GM23338 (cell line): ENCODE data around the gene MYO3B. TPM values are rescaled to one million over a fixed set of nuclear protein-coding genes. Genes with fewer than 3 reads are reported as not detected.

ENCODE experiments used
- ATAC-seq: fragments of 200-7000 bp; cut with Tn5 transposase; 3 replicates; pipeline ENCODE4 v1.9.1; 2020
- DNase-seq: peaks from one replicate; pipeline ENCODE4 v3.0.0-alpha.2; 2015; ENCODE audit warnings: low spot score
- H2AFZ ChIP-seq: fragments of 200-600 bp; sonication (generic); 2 replicates; pipeline ENCODE4 v1.8.0; 2016; ENCODE audit warnings: antibody characterized with exemption, mild to moderate bottlenecking, moderate library complexity
- H3F3A ChIP-seq: fragments of 200-600 bp; sonication (generic); replicated peaks from 2 replicates; pipeline ENCODE4 v1.8.0; 2017; ENCODE audit warnings: antibody characterized with exemption, mixed run types, low read depth
- H3K27ac ChIP-seq: fragments of 200-600 bp; sonication (generic); 2 replicates; pipeline ENCODE4 v1.6.1; 2016; ENCODE audit warnings: low read depth
- H3K27me3 ChIP-seq: fragments of 200-600 bp; sonication (generic); 2 replicates; pipeline ENCODE4 v1.8.0; 2016; ENCODE audit warnings: mild to moderate bottlenecking, mixed run types, moderate library complexity; ENCODE audit not compliant: insufficient read depth
- H3K36me3 ChIP-seq: fragments of 200-600 bp; sonication (generic); 2 replicates; pipeline ENCODE4 v1.8.0; 2016; ENCODE audit warnings: mild to moderate bottlenecking; ENCODE audit not compliant: insufficient read depth
- H3K4me1 ChIP-seq: fragments of 200-600 bp; sonication (generic); 2 replicates; pipeline ENCODE4 v1.8.0; 2016; ENCODE audit warnings: mild to moderate bottlenecking, moderate library complexity; ENCODE audit not compliant: insufficient read depth
- H3K4me2 ChIP-seq: fragments of 200-600 bp; sonication (generic); 2 replicates; pipeline ENCODE4 v1.7.1; 2017; ENCODE audit warnings: mixed run types
- H3K4me3 ChIP-seq: fragments of 200-600 bp; sonication (generic); 2 replicates; pipeline ENCODE4 v1.6.1; 2016; ENCODE audit warnings: mixed run types
- H3K79me2 ChIP-seq: fragments of 200-600 bp; sonication (generic); replicated peaks from 2 replicates; pipeline ENCODE4 v1.8.0; 2017; ENCODE audit warnings: mild to moderate bottlenecking; ENCODE audit not compliant: insufficient read depth
- H3K9me2 ChIP-seq: fragments of 200-600 bp; sonication (generic); 2 replicates; pipeline ENCODE4 v1.8.0; 2017; ENCODE audit not compliant: insufficient read depth
- H4K20me1 ChIP-seq: fragments of 200-600 bp; sonication (generic); replicated peaks from 2 replicates; pipeline ENCODE4 v1.8.0; 2017; ENCODE audit warnings: mild to moderate bottlenecking; ENCODE audit not compliant: insufficient read depth
- H3K27ac Mint-ChIP-seq: 2 replicates; pipeline ENCODE4 v1.8.0; 2020; ENCODE audit warnings: inconsistent platforms, mild to moderate bottlenecking, moderate library complexity, mixed read lengths
- H3K27me3 Mint-ChIP-seq: 3 replicates; pipeline ENCODE4 v1.8.0; 2022; ENCODE audit warnings: low read depth, mild to moderate bottlenecking, moderate library complexity, mixed read lengths, inconsistent platforms; ENCODE audit not compliant: insufficient read depth, poor library complexity
- H3K36me3 Mint-ChIP-seq: 3 replicates; pipeline ENCODE4 v1.8.0; 2021; ENCODE audit warnings: low read depth, mild to moderate bottlenecking, inconsistent platforms, moderate library complexity, mixed read lengths
- H3K4me1 Mint-ChIP-seq: 3 replicates; pipeline ENCODE4 v1.8.0; 2020; ENCODE audit warnings: mild to moderate bottlenecking, inconsistent platforms, mixed read lengths
- H3K4me3 Mint-ChIP-seq: 3 replicates; pipeline ENCODE4 v1.8.0; 2021; ENCODE audit warnings: moderate library complexity, mild to moderate bottlenecking, inconsistent platforms, mixed read lengths
- H3K9me3 Mint-ChIP-seq: 3 replicates; pipeline ENCODE4 v1.8.0; 2020; ENCODE audit warnings: moderate library complexity, mild to moderate bottlenecking, inconsistent platforms, mixed read lengths
- EZH2 ChIP-seq: fragments of 200-600 bp; sonication (generic); IDR thresholded peaks from one replicate; pipeline ENCODE4 v1.8.0; 2017; ENCODE audit warnings: antibody characterized with exemption, mild to moderate bottlenecking, low read depth; ENCODE audit not compliant: unreplicated experiment
- NANOG ChIP-seq: IDR thresholded peaks from 2 replicates; pipeline ENCODE4 v1.6.1; 2016; ENCODE audit warnings: antibody characterized with exemption, borderline replicate concordance
- STAT1 ChIP-seq: IDR thresholded peaks from one replicate; pipeline ENCODE4 v1.6.1; 2016; ENCODE audit warnings: antibody characterized with exemption; ENCODE audit not compliant: unreplicated experiment
- polyA plus RNA-seq: library from polyadenylated mRNA; unstranded; fragments of >200 nt; fragmentation: Nextera tagmentation; extraction: Ambion mirVana; gene quantifications from 2 replicates; pipeline ENCODE4 v1.2.1, GENCODE V29; 2016
- total RNA-seq: library from RNA; depleted of rRNA; stranded (reverse); fragments of >200 nt; shearing (Covaris generic); gene quantifications from 2 replicates; pipeline ENCODE4 v1.2.3, GENCODE V29; 2014
- TF ChIP-seq, protein P1 (sequence below), 2 experiments: fragments of 200-600 bp in 1 of 2; sonication (generic) in 1 of 2; conservative IDR thresholded peaks; 2 replicates each; pipeline versions ENCODE4 v1.5.1 to v1.6.1; 2016 to 2017; ENCODE audit warnings: antibody characterized with exemption in 2 of 2, low read depth in 2 of 2, mild to moderate bottlenecking in 2 of 2, moderate library complexity in 1 of 2
- TF ChIP-seq, protein P2 (sequence below): fragments of 250-450 bp; sonication (Bioruptor Pico); IDR thresholded peaks from 2 replicates; pipeline ENCODE4 v1.5.0; 2020; ENCODE audit warnings: mild to moderate bottlenecking, moderate library complexity

MYO3B gene
- total and polyA plus RNA-seq, 2 experiments from 2014 or later, result 0.42 TPM; not detected in 1

DNA sequence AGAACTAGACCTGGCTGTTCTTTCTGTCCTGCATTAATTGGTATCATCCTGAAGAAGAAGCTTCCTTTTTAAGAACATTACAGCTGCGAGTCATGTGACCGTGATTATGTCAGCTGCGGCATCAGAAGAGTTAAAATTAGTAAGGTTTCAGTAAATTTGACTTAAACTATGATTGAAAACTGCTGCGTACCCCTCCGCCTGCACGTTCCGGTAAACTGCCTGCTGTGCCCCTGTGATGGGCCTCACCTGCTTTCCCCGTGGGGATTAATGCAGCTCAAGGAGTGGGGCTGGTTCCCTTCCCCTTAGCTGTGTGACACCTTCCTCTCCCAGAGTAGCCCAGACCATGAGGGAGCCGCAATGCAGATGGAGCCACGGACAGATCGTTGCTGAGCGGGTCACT lies 36.1 kb upstream of the MYO3B start:
- Mint-ChIP-seq H3K27ac (no peak overlapping the region), H3K4me3 (no peak overlapping the region), H3K9me3 (no peaks in the 10 kb centered on the region), H3K27me3 (peaks cover 6% of the 10 kb centered on the region), H3K4me1 (peaks cover 9% of the 10 kb centered on the region), H3K36me3 (no peaks in the 10 kb centered on the region)
- Histone ChIP-seq H3K79me2 (no peaks in the 10 kb centered on the region), H3K27me3 (no peaks in the 10 kb centered on the region), H3K4me2 (no peak overlapping the region), H3K4me3 (no peak overlapping the region), H4K20me1 (no peaks in the 10 kb centered on the region), H3K4me1 (no peaks in the 10 kb centered on the region), H3K36me3 (no peaks in the 10 kb centered on the region), H3K9me2 (no peaks in the 10 kb centered on the region), H3K27ac (no peak overlapping the region), H2AFZ (peak overlapping the region; percentile 92), H3F3A (no peaks in the 10 kb centered on the region)
- no peak for DNase-seq
- ATAC-seq, result peak; percentile 51
- TF ChIP-seq, protein P1, sequence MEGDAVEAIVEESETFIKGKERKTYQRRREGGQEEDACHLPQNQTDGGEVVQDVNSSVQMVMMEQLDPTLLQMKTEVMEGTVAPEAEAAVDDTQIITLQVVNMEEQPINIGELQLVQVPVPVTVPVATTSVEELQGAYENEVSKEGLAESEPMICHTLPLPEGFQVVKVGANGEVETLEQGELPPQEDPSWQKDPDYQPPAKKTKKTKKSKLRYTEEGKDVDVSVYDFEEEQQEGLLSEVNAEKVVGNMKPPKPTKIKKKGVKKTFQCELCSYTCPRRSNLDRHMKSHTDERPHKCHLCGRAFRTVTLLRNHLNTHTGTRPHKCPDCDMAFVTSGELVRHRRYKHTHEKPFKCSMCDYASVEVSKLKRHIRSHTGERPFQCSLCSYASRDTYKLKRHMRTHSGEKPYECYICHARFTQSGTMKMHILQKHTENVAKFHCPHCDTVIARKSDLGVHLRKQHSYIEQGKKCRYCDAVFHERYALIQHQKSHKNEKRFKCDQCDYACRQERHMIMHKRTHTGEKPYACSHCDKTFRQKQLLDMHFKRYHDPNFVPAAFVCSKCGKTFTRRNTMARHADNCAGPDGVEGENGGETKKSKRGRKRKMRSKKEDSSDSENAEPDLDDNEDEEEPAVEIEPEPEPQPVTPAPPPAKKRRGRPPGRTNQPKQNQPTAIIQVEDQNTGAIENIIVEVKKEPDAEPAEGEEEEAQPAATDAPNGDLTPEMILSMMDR (conservative IDR thresholded peaks at IDR 0.05; ENCODE audit: low read depth in 2 of 2), result no peak

DNA sequence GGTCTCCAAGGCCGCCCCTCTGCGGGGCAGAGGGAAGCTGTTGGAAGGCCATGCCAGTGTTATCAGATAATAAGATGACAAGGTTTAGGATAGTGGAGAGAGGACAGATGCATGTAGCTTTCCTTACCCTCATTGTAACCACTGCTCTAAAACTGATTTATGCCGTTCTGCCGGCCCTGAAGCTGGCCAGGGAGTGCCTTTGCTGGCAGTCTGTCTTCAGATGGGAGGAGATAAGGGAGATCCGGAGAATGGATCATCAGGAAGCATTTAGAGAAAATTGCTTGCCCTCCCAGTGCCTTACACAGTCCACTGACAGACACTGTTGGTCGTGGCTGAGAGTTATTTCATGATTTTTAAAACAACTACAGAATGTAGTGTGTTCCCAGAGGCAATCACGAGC lies 35.4 kb upstream of the MYO3B start:
- Histone ChIP-seq H3K27me3 (no peaks in the 10 kb centered on the region), H3K4me1 (no peaks in the 10 kb centered on the region), H3K79me2 (no peaks in the 10 kb centered on the region), H3K4me2 (no peak overlapping the region), H3K27ac (no peak overlapping the region), H3K4me3 (no peak overlapping the region), H2AFZ (peak overlapping the region; percentile 92; the same call in 1 of the 2 replicates), H4K20me1 (no peaks in the 10 kb centered on the region), H3F3A (no peaks in the 10 kb centered on the region), H3K9me2 (no peaks in the 10 kb centered on the region), H3K36me3 (no peaks in the 10 kb centered on the region)
- ATAC-seq, result no peak
- TF ChIP-seq, protein P2, sequence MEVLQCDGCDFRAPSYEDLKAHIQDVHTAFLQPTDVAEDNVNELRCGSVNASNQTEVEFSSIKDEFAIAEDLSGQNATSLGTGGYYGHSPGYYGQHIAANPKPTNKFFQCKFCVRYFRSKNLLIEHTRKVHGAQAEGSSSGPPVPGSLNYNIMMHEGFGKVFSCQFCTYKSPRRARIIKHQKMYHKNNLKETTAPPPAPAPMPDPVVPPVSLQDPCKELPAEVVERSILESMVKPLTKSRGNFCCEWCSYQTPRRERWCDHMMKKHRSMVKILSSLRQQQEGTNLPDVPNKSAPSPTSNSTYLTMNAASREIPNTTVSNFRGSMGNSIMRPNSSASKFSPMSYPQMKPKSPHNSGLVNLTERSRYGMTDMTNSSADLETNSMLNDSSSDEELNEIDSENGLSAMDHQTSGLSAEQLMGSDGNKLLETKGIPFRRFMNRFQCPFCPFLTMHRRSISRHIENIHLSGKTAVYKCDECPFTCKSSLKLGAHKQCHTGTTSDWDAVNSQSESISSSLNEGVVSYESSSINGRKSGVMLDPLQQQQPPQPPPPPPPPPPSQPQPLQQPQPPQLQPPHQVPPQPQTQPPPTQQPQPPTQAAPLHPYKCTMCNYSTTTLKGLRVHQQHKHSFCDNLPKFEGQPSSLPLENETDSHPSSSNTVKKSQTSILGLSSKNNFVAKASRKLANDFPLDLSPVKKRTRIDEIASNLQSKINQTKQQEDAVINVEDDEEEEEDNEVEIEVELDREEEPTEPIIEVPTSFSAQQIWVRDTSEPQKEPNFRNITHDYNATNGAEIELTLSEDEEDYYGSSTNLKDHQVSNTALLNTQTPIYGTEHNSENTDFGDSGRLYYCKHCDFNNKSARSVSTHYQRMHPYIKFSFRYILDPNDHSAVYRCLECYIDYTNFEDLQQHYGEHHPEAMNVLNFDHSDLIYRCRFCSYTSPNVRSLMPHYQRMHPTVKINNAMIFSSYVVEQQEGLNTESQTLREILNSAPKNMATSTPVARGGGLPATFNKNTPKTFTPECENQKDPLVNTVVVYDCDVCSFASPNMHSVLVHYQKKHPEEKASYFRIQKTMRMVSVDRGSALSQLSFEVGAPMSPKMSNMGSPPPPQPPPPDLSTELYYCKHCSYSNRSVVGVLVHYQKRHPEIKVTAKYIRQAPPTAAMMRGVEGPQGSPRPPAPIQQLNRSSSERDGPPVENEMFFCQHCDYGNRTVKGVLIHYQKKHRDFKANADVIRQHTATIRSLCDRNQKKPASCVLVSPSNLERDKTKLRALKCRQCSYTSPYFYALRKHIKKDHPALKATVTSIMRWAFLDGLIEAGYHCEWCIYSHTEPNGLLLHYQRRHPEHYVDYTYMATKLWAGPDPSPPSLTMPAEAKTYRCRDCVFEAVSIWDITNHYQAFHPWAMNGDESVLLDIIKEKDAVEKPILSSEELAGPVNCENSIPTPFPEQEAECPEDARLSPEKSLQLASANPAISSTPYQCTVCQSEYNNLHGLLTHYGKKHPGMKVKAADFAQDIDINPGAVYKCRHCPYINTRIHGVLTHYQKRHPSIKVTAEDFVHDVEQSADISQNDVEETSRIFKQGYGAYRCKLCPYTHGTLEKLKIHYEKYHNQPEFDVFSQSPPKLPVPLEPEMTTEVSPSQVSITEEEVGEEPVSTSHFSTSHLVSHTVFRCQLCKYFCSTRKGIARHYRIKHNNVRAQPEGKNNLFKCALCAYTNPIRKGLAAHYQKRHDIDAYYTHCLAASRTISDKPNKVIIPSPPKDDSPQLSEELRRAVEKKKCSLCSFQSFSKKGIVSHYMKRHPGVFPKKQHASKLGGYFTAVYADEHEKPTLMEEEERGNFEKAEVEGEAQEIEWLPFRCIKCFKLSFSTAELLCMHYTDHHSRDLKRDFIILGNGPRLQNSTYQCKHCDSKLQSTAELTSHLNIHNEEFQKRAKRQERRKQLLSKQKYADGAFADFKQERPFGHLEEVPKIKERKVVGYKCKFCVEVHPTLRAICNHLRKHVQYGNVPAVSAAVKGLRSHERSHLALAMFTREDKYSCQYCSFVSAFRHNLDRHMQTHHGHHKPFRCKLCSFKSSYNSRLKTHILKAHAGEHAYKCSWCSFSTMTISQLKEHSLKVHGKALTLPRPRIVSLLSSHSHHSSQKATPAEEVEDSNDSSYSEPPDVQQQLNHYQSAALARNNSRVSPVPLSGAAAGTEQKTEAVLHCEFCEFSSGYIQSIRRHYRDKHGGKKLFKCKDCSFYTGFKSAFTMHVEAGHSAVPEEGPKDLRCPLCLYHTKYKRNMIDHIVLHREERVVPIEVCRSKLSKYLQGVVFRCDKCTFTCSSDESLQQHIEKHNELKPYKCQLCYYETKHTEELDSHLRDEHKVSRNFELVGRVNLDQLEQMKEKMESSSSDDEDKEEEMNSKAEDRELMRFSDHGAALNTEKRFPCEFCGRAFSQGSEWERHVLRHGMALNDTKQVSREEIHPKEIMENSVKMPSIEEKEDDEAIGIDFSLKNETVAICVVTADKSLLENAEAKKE (CRISPR knock-in tag), result no peak
- TF ChIP-seq EZH2, result no peak
- TF ChIP-seq, protein P1 (conservative IDR thresholded peaks at IDR 0.05; ENCODE audit: low read depth in 2 of 2), result no peak
- TF ChIP-seq NANOG, result no peak
- no peak for TF ChIP-seq STAT1
- Mint-ChIP-seq H3K4me1 (peaks cover 9% of the 10 kb centered on the region), H3K9me3 (no peaks in the 10 kb centered on the region), H3K36me3 (no peaks in the 10 kb centered on the region), H3K4me3 (no peak overlapping the region), H3K27ac (no peak overlapping the region), H3K27me3 (peaks cover 6% of the 10 kb centered on the region)
- no peak for DNase-seq
